NOMO-1 (cell line): ENCODE results near the gene SNAP23.
"Not testable (repeated sequence)": the region's sequence is repeated elsewhere in the genome, so short reads cannot be mapped to it uniquely, and the experiment has no call there.

Experiments used
- DNase-seq, 2 experiments: peaks; one replicate each; lab custom pipeline; 2025; ENCODE audit not compliant: unreplicated experiment in 2 of 2; lab: John Stamatoyannopoulos, UW

The SNAP23 gene

DNA sequence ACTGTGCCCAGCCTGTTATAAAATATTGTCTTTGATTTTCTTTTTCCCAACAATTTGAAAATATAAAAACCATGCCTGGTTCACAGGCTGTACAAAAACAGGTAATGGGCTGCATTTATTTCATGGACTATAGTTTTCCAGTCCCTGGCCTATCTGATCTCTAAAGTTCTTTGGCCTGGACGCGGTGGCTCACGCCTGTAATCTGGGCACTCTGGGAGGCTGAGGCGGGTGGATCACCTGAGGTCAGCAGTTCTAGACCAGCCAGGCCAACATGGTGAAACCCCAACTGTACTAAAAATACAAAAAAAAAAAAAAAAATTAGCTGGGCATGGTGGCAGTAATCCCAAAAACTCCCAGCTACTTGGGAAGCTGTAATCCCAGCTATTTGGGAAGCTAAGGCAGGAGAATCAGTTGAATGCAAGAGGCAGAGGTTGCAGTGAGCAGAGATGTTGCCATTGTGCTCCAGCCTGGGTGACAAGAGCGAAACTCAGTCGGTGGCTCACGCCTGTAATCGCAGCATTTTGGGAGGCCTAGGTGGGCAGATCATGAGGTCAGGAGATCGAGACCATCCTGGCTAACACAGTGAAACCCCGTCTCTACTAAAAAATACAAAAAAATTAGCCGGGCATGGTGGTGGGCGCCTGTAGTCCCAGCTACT lies 61.2 kb downstream of the SNAP23 start:
- not testable (repeated sequence) for DNase-seq

- DNase-seq: no peak
Measured at GRCh38 chr15:42558739-42559138, 63.3 kb downstream of the SNAP23 start.

DNA sequence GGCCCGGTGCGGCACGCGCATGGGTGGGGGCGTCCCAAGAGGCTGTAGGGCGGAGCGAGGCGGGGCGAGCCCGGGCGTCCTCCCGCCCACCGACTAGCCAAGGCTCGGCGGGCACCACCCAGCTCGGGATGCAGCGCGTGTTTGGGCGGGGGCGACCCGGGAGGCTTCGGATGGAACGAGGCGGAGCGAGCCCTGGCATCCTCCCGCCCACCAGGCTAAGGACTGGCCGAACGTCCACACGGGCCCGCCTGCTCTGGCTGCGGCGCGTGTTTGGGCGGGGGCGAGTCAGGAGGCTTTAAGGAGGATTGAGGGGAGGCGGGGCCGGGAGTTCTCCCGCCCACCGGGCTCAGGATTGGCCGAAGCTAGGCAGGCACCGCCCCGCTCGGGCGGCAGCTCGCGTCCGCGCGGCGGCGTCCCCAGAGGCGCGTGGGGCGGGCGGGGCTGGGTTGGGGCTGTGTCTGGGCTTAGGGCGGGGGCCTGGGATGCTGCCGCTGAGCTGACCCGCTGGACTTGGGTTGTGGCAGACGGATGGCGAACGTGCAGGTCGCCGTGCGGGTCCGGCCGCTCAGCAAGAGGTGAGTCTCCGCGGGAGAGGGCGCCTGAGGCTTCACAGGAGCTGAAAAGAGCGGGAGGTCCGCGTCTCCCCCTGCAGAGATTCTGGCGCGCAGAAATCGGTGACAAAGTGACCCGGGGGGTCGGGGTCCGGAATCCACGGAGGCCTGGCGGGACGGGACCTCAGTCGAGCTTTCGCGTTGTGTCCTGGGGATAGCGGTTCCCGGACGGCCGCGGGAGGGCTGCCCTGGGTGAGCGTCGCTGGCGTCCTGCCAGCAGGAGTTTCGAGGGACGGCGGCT lies 80.0 kb downstream of the SNAP23 start, which contains the start of gene STARD9:
TSS of gene STARD9 (plus strand) at position 419 of the 852 bp plus-strand sequence. CDS start at position 529, 110 bp downstream.
- DNase-seq: peak; percentile 96 to 98

DNA sequence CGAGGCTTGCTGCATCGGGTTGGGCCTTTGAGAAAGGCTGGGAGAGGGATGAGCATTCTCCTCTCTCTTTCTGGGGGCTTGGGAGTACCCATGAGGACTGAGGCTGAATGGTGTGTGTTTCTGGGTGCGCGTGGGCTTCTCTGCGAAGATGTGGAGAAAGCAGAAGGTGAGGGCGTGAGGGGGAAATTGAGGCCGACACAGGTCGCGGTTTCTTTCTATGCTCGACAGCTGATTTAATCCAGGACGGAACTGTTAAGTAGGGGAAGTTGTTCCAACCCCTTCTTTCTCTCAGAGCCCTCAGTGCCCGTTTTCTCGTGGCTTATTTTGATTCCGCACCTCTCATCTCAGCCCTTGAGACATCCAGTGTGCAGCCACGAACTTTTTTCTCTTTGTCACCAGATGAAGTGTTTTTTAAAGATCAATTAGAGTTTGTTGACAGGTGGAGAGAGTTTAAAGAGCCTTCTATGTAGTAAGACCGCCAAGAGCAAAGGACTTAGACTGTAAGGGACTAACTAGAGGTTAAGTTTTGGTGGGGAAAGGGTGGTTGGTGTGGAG lies 80.7 kb downstream of the SNAP23 start:
- no peak for DNase-seq

GRCh38 chr15:42576776-42577175 lies 81.3 kb downstream of the SNAP23 start:
- DNase-seq: no peak

DNA sequence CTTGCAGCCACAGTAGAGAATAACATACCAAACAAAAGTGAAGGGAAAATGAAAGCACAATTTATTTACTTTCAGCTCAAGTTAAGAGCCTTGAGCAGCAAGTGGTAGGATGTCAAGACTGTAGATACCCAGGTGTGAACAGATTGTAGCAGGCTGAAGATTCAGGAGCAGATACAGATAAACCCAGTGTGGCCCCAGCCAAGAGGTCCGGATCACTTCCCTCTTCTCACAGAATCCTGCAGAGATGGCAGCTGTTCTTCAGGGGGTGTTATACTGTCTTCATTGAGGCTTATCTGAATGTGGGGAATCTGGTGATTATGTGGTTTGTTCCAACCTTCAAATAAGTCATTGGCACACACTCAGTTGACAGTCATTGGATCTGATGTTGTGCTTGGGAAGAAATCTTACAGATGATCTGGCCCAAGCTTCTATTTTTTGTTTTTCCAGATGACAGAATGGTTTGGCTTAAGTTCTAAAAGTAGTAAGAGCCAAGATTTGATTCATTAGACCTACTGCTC lies 82.1 kb downstream of the SNAP23 start:
- DNase-seq: no peak

GRCh38 chr15:42578984-42579537 lies 83.6 kb downstream of the SNAP23 start:
- no peak for DNase-seq

GRCh38 chr15:42581272-42581730 lies 85.9 kb downstream of the SNAP23 start:
- peak; percentile 65 to 72 for DNase-seq
